ENCODE results near the gene DSTYK. TPM values are rescaled to one million over a fixed set of nuclear protein-coding genes. Genes with fewer than 3 reads are reported as not detected.
A peak's percentile ranks its signal among the peaks of the same experiment; 100 is the strongest.

DSTYK gene
- polyA plus RNA-seq, 1 of the 3 experiments (the other 2 are of a cell fraction) = 4.4 TPM

- TF ChIP-seq USF2 (IDR thresholded peaks at IDR 0.05; ENCODE audit: borderline replicate concordance, low read depth, low read length) (no peak), JUND (IDR thresholded peaks at IDR 0.05) (no peak), RCOR1 (IDR thresholded peaks at IDR 0.05; ENCODE audit: low read length) (no peak), POLR2AphosphoS5 (IDR thresholded peaks at IDR 0.05; ENCODE audit: low read depth, low read length) (no peak)
Observed at GRCh38 chr1:205211839-205212536, 486 bp upstream of the DSTYK start (continued).

DNA sequence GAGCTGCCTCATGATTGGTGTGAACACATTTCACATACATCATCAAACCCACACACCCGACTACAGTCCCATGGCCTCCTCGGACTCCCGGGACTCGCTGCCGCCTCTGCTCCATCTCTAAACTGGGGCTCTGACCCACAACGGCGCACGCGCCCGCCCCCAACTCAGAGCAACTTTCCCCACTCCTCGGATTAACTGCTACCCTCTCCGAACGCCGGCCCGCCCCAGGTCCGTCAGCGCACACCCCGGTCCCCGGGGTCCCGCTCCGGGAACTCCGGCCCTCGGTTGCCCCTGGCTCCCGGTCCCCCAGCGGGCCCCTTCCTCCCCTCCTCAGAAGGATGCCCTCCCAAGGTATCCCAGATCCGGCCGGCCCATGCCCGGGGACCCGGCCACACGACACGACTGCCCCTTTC is 740 bp downstream of the DSTYK start:
- H3K9me2 ChIP-seq = no peaks in the 10 kb centered on the region
- no peak for TF ChIP-seq GABPA (IDR thresholded peaks at IDR 0.05; ENCODE audit: low read depth)
- no peak for TF ChIP-seq JUND (IDR thresholded peaks at IDR 0.05)
- TF ChIP-seq MAX (IDR thresholded peaks at IDR 0.05; ENCODE audit: low read depth) = no peak
- TF ChIP-seq YY1 (IDR thresholded peaks at IDR 0.05; ENCODE audit: low read depth) = no peak
- no peak for TF ChIP-seq ELF1 (IDR thresholded peaks at IDR 0.05)
- no peak for TF ChIP-seq NRF1 (IDR thresholded peaks at IDR 0.05; ENCODE audit: low read depth, low read length)
- TF ChIP-seq SMC3 (IDR thresholded peaks at IDR 0.05; ENCODE audit: low read depth, low read length) = no peak
- TF ChIP-seq, protein P1, sequence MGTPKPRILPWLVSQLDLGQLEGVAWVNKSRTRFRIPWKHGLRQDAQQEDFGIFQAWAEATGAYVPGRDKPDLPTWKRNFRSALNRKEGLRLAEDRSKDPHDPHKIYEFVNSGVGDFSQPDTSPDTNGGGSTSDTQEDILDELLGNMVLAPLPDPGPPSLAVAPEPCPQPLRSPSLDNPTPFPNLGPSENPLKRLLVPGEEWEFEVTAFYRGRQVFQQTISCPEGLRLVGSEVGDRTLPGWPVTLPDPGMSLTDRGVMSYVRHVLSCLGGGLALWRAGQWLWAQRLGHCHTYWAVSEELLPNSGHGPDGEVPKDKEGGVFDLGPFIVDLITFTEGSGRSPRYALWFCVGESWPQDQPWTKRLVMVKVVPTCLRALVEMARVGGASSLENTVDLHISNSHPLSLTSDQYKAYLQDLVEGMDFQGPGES (IDR thresholded peaks at IDR 0.05; ENCODE audit: low read depth, low read length) = no peak
- TF ChIP-seq SIN3A (IDR thresholded peaks at IDR 0.05; ENCODE audit: borderline replicate concordance, low read depth, low read length) = no peak
- no peak for TF ChIP-seq RAD21 (IDR thresholded peaks at IDR 0.05; ENCODE audit: low read length)
- TF ChIP-seq FOXM1 (IDR thresholded peaks at IDR 0.05; ENCODE audit: low read depth) = no peak
- TF ChIP-seq, protein P2, sequence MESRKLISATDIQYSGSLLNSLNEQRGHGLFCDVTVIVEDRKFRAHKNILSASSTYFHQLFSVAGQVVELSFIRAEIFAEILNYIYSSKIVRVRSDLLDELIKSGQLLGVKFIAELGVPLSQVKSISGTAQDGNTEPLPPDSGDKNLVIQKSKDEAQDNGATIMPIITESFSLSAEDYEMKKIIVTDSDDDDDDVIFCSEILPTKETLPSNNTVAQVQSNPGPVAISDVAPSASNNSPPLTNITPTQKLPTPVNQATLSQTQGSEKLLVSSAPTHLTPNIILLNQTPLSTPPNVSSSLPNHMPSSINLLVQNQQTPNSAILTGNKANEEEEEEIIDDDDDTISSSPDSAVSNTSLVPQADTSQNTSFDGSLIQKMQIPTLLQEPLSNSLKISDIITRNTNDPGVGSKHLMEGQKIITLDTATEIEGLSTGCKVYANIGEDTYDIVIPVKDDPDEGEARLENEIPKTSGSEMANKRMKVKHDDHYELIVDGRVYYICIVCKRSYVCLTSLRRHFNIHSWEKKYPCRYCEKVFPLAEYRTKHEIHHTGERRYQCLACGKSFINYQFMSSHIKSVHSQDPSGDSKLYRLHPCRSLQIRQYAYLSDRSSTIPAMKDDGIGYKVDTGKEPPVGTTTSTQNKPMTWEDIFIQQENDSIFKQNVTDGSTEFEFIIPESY (IDR thresholded peaks at IDR 0.05; ENCODE audit: borderline replicate concordance, low read depth) = no peak
- no peak for TF ChIP-seq TAF1 (IDR thresholded peaks at IDR 0.05; ENCODE audit: borderline replicate concordance, low read depth, low read length)
- TF ChIP-seq USF1 (IDR thresholded peaks at IDR 0.05; ENCODE audit: borderline replicate concordance, low read depth) = no peak
- TF ChIP-seq CHD2 (IDR thresholded peaks at IDR 0.05; ENCODE audit: low read length, partially characterized antibody) = no peak
- no peak for TF ChIP-seq EZH2phosphoT487 (IDR thresholded peaks at IDR 0.05; ENCODE audit: borderline replicate concordance, low read depth)
- TF ChIP-seq NFIC (IDR thresholded peaks at IDR 0.05; ENCODE audit: borderline replicate concordance) = no peak
- TF ChIP-seq TCF12 (IDR thresholded peaks at IDR 0.05) = no peak
- TF ChIP-seq REST (IDR thresholded peaks at IDR 0.05; ENCODE audit: low read depth, low read length) = no peak
- H3K79me2 ChIP-seq (ENCODE audit: insufficient read depth) = peaks cover 52% of the 10 kb centered on the region
- H3K4me3 ChIP-seq (ENCODE audit: low read depth in 2 of 2, low read length in 1 of 2) = peak overlapping the region; percentile 91 to 99
- peak overlapping the region; percentile 86 to 89 for H3K27ac ChIP-seq (ENCODE audit: low read depth in 2 of 2, low read length in 1 of 2)
- no peaks in the 10 kb centered on the region for H3K27me3 ChIP-seq (ENCODE audit: insufficient read depth)
- no peak for DNase-seq
- peaks cover 3 to 5% of the 10 kb centered on the region in 2 experiments; a peak in 1 of 4 replicates for H3K4me1 ChIP-seq (ENCODE audit: control insufficient read depth in 1 of 2, insufficient read depth in 2 of 2, low read depth in 1 of 2, low read length in 1 of 2)
- H3K9me3 ChIP-seq = no peaks in the 10 kb centered on the region
- H2AFZ ChIP-seq (ENCODE audit: low read depth) = peak overlapping the region; percentile 96
- no peaks in the 10 kb centered on the region for H4K20me1 ChIP-seq (ENCODE audit: insufficient read depth)
- H3K4me2 ChIP-seq = peak overlapping the region; percentile 88
- H3F3A ChIP-seq (replicated peaks; ENCODE audit: insufficient read depth) = no peaks in the 10 kb centered on the region
- ChIA-PET POLR2A (interaction anchor here (0.6 to 1.4 kb wide), 2 partner anchors 17 to 185 kb away, joined by 3 to 4 read pairs; partner anchors contain the start of gene TMCC2), CTCF (interaction anchor here (1.3 to 3.1 kb wide), 5 partner anchors 14 to 69 kb away, joined by 3 to 11 read pairs (median 4); partner anchors contain the start of gene TMCC2)
- 2% methylated on average over 15 of the region's 31 CpGs for WGBS (ENCODE audit: low lambda C conversion rate)
- no peaks in the 10 kb centered on the region for H3K36me3 ChIP-seq (replicated peaks in 1 of 2; ENCODE audit: control insufficient read depth in 1 of 2, insufficient read depth in 2 of 2, low read length in 1 of 2)
- peak overlapping the region; percentile 98 for H3K9ac ChIP-seq

Measured in SK-N-SH (cell line).